ENCODE data around the gene DNAJB1.

DNAJB1 gene

GRCh38 chr19:14470031-14470876 is 47.9 kb downstream of the DNAJB1 start:
- no peak for DNase-seq
- Mint-ChIP-seq H3K9me3 (no peaks in the 10 kb centered on the region), H3K27ac (no peak overlapping the region), H3K4me1 (peaks cover 18% of the 10 kb centered on the region), H3K4me3 (no peak overlapping the region), H3K27me3 (peaks cover 16% of the 10 kb centered on the region), H3K36me3 (ENCODE audit: low read depth) (peaks cover 8% of the 10 kb centered on the region)
- ATAC-seq = no peak

GRCh38 chr19:14467816-14468215 is 50.4 kb downstream of the DNAJB1 start:
- Mint-ChIP-seq H3K4me3 (no peak overlapping the region), H3K36me3 (ENCODE audit: low read depth) (peaks cover 9% of the 10 kb centered on the region), H3K27ac (no peak overlapping the region), H3K27me3 (peaks cover 3% of the 10 kb centered on the region), H3K9me3 (no peaks in the 10 kb centered on the region), H3K4me1 (peaks cover 5% of the 10 kb centered on the region)
- no peak for DNase-seq
- no peak for ATAC-seq

- no peak for ATAC-seq
- peaks cover 13% of the 10 kb centered on the region for H3K36me3 Mint-ChIP-seq (ENCODE audit: low read depth)
- no peak for DNase-seq
- H3K4me3 Mint-ChIP-seq = no peak overlapping the region
- no peaks in the 10 kb centered on the region for H3K9me3 Mint-ChIP-seq
- no peaks in the 10 kb centered on the region for H3K27me3 Mint-ChIP-seq
- peaks cover 4% of the 10 kb centered on the region for H3K4me1 Mint-ChIP-seq
- H3K27ac Mint-ChIP-seq = no peak overlapping the region
Observed at GRCh38 chr19:14467391-14467790, 50.8 kb downstream of the DNAJB1 start.
